Measurements from ENCODE around the gene ATP13A5.

Gene ATP13A5

DNA sequence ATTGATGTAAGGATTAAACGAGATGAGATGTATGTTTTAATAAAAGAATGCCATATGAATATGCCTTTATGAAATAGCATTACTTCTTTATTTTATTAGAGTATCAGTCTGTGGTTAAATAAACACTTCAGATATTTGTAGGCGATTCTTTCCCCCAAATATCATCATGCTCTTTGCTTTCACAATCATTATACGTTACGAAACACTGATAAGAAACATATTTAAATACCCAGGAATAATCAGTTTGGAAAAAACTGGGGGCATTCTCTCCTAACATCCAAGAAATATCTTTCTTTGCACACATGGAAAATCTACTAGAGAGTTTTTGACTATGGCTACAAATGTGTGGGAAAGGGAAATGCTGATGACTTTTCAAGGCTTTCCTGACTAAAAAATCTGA lies 142.0 kb downstream of the ATP13A5 start:
- Histone ChIP-seq H3K9me2 (replicated peaks; ENCODE audit: control insufficient read depth, low read length) (no peaks in the 10 kb centered on the region), H3K4me2 (ENCODE audit: low read length) (no peak overlapping the region)

DNA sequence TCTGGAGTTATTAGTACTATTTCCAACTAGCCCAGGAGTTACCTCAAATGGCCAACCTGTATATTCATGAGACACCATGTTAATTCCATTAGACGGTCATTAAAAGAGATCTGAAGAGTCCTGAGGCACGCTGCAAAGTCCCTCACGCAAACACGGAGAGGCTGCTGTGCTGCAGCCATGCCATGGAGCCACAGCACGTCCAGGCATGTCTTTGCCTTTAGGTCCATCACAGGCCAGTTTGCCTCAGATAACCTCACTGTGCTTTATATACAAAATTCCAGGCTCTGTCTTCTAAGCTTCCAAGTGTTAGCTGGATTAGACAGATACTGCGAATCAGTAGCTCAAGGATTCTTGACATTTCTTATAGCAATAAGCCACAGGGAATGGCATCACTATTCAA lies 147.4 kb downstream of the ATP13A5 start:
- Histone ChIP-seq H3K27me3 (ENCODE audit: control insufficient read depth, low read length) (no peaks in the 10 kb centered on the region), H3K27ac (ENCODE audit: low read depth, low read length) (no peak overlapping the region), H3K4me3 (ENCODE audit: low read length) (no peak overlapping the region), H3K4me1 (ENCODE audit: control insufficient read depth, low read length) (no peaks in the 10 kb centered on the region), H3K9me2 (replicated peaks; ENCODE audit: control insufficient read depth, low read length) (no peaks in the 10 kb centered on the region), H3K9me3 (ENCODE audit: control insufficient read depth, insufficient read depth, low read length) (no peaks in the 10 kb centered on the region), H3K79me2 (ENCODE audit: control insufficient read depth, low read length) (no peaks in the 10 kb centered on the region), H4K20me1 (ENCODE audit: control insufficient read depth, insufficient read depth, low read depth, low read length) (no peaks in the 10 kb centered on the region), H3K36me3 (ENCODE audit: control insufficient read depth, low read length) (no peaks in the 10 kb centered on the region), H3K4me2 (ENCODE audit: low read length) (no peak overlapping the region), H3F3A (ENCODE audit: control insufficient read depth, insufficient read depth) (no peaks in the 10 kb centered on the region)
- TF ChIP-seq, protein P1, sequence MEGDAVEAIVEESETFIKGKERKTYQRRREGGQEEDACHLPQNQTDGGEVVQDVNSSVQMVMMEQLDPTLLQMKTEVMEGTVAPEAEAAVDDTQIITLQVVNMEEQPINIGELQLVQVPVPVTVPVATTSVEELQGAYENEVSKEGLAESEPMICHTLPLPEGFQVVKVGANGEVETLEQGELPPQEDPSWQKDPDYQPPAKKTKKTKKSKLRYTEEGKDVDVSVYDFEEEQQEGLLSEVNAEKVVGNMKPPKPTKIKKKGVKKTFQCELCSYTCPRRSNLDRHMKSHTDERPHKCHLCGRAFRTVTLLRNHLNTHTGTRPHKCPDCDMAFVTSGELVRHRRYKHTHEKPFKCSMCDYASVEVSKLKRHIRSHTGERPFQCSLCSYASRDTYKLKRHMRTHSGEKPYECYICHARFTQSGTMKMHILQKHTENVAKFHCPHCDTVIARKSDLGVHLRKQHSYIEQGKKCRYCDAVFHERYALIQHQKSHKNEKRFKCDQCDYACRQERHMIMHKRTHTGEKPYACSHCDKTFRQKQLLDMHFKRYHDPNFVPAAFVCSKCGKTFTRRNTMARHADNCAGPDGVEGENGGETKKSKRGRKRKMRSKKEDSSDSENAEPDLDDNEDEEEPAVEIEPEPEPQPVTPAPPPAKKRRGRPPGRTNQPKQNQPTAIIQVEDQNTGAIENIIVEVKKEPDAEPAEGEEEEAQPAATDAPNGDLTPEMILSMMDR (IDR thresholded peaks at IDR 0.05; ENCODE audit: low read depth, low read length, poor library complexity, severe bottlenecking) = no peak
- no peak for TF ChIP-seq EZH2phosphoT487 (IDR thresholded peaks at IDR 0.05; ENCODE audit: borderline replicate concordance, low read length)

More for the DNA sequence above, 142.0 kb downstream of the ATP13A5 start:
- Histone ChIP-seq H3K79me2 (ENCODE audit: control insufficient read depth, low read length) (no peaks in the 10 kb centered on the region), H3K4me1 (ENCODE audit: control insufficient read depth, low read length) (no peaks in the 10 kb centered on the region), H3F3A (ENCODE audit: control insufficient read depth, insufficient read depth) (no peaks in the 10 kb centered on the region), H3K27ac (ENCODE audit: low read depth, low read length) (no peak overlapping the region), H3K4me3 (ENCODE audit: low read length) (no peak overlapping the region), H4K20me1 (ENCODE audit: control insufficient read depth, insufficient read depth, low read depth, low read length) (no peaks in the 10 kb centered on the region), H3K36me3 (ENCODE audit: control insufficient read depth, low read length) (no peaks in the 10 kb centered on the region), H3K27me3 (ENCODE audit: control insufficient read depth, low read length) (no peaks in the 10 kb centered on the region), H3K9me3 (ENCODE audit: control insufficient read depth, insufficient read depth, low read length) (no peaks in the 10 kb centered on the region)
- no peak for TF ChIP-seq EZH2phosphoT487 (IDR thresholded peaks at IDR 0.05; ENCODE audit: borderline replicate concordance, low read length)
- TF ChIP-seq, protein P1 (IDR thresholded peaks at IDR 0.05; ENCODE audit: low read depth, low read length, poor library complexity, severe bottlenecking) = no peak

DNA sequence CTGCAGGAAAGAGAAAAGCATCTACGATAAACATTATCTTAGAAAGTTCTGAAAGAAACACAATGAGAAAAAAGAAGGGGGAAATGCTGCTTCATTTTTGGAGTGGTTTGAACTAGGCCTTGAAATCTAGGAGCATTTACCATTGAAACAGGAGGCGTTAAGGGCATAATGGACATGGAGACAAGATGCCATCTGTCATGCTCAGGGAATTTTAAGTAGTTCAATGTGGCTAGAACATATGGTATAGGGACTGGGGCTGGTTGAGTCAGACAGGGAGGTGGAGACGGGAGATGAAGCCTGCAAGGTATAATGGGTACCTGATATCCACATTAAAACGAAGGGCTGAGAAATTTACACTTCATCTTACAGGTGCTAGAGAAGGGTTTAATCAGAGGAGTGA lies 147.9 kb downstream of the ATP13A5 start:
- H3K79me2 ChIP-seq (ENCODE audit: control insufficient read depth, low read length) = no peaks in the 10 kb centered on the region
- no peaks in the 10 kb centered on the region for H3F3A ChIP-seq (ENCODE audit: control insufficient read depth, insufficient read depth)
- no peaks in the 10 kb centered on the region for H3K9me2 ChIP-seq (replicated peaks; ENCODE audit: control insufficient read depth, low read length)
- no peaks in the 10 kb centered on the region for H3K4me1 ChIP-seq (ENCODE audit: control insufficient read depth, low read length)
- no peaks in the 10 kb centered on the region for H3K9me3 ChIP-seq (ENCODE audit: control insufficient read depth, insufficient read depth, low read length)
- no peaks in the 10 kb centered on the region for H3K27me3 ChIP-seq (ENCODE audit: control insufficient read depth, low read length)
- H3K4me3 ChIP-seq (ENCODE audit: low read length) = no peak overlapping the region
- H3K36me3 ChIP-seq (ENCODE audit: control insufficient read depth, low read length) = no peaks in the 10 kb centered on the region
- H3K27ac ChIP-seq (ENCODE audit: low read depth, low read length) = no peak overlapping the region
- H3K4me2 ChIP-seq (ENCODE audit: low read length) = no peak overlapping the region
- TF ChIP-seq, protein P1 (IDR thresholded peaks at IDR 0.05; ENCODE audit: low read depth, low read length, poor library complexity, severe bottlenecking) = no peak
- no peak for TF ChIP-seq EZH2phosphoT487 (IDR thresholded peaks at IDR 0.05; ENCODE audit: borderline replicate concordance, low read length)
- no peaks in the 10 kb centered on the region for H4K20me1 ChIP-seq (ENCODE audit: control insufficient read depth, insufficient read depth, low read depth, low read length)

Data from DOHH2 (cell line).